NCI-H1105 treated with DMSO at 0.1 percent for 48 hours (cell line): ENCODE data around the gene ZKSCAN4.

ENCODE experiments used
- DNase-seq: peaks from one replicate; lab custom pipeline; 2025; lab: John Stamatoyannopoulos, UW

Gene ZKSCAN4

DNA sequence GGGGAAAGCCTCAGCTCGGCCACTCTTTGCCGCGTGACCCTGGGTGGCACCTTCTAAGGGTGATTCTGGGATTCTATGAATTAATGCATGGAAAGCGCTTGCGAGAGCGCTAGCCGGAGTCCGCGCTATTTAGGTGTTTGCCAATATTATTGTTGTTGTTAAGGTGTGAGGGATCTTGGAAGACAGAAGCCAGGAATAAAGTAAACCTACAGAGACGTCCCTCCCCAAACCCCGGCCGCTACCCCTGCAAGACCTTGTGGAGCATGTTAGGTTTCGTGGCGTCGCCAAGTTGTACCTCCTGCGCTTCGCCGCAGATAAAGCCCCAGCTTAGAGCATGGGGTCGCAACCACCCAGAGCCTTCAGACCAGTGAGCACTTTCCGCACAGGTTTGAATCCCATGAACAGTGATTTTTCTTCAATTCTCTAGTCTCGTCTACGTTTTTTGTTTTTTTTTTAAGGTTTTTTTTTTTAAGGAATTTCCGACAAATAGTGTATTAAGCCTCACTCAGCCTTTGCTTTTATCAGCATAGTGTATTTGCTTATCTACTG is 43.9 kb downstream of the ZKSCAN4 start:
- no peak for DNase-seq

DNA sequence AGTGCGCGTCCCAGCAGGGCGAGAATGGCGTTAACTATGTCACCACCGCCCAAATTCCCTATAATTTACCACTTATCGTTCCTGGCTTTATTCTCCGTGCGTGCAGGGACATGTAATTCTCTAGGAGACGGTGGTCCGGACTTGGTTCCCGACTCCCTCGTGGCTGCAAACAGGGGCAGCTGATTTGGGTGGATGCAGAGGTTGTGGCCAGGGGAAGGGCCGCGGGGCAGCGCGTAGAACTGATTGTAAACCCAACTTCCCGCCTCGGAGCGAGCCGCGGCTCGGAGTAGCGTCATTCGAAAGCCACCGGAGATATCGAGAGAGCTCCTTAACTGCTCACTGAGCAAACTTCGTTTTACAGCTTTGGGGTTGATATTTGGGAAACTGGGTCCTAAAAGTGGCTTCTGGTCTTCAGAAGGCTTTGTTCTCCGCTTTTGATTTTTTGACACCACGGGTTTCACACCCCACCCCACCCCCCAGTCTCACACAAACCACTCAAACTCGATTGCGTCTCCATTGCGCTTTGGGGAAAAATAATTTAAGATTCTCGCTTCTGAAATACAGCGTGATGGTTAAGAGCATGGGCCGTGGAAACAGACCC is 44.5 kb downstream of the ZKSCAN4 start:
- no peak for DNase-seq

DNA sequence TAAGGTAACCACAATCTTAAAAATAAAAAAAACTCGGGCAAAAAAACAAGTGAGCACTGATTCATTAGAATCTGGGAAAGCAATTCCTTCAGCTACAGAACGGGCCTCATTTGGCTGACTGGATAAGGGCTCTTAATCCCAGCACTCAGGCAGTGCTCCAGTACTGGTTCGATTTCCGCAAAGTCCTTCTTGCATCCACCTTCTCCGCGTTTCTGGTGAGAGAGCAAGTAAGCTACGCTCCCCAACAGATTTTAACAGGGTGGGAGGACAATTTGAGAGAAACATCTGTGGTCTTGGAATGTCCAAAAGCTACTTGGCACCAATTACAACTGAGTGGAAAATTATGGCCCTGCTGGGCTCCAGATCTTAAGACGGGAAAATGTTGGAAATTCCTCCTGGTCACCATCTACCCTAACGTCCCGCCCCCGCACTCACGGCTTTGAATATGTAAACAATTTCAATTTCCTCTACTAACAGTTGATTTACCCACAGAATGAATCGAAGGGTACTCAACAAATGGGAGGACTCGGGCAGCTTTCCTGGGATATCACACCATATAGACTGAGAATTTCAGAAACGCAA is 45.0 kb downstream of the ZKSCAN4 start:
- no peak for DNase-seq

DNA sequence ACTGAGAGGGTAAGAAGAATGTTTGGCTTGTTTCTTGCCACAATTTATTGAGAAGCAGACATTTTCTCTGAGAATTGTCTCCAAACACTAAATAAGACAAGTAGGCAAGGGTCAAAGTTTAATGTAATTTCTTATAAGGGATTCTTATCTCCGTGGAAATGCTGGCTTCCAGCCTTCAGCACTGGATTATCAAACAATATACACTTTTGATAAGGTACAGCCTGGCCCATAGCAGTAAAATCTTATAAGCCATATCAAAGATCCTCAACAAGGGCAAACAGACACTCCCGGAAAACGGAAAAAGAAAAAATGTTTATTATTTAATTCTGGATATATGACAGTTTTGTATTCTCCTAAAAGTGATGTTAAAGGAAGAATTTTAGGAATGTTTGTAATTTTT is 45.5 kb downstream of the ZKSCAN4 start:
- no peak for DNase-seq

DNA sequence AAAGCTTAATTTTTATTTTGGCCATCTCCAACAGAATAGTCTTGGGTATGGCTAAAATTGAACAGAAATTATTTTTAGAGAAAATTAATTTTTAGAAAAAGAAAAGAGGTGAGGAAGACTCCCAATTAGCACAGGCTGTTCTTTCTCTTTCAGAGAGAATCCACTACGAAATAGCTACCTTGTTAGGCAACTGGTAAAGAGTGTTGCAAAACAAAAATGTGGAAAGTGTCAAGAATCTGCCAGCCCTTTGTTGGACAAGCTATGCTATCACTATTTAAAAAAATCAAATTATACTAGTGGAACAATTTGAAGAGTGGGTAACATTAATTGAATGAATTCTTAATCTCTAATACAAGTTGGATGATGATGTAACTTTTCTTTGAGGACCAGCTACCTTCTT is 46.2 kb downstream of the ZKSCAN4 start:
- no peak for DNase-seq

DNA sequence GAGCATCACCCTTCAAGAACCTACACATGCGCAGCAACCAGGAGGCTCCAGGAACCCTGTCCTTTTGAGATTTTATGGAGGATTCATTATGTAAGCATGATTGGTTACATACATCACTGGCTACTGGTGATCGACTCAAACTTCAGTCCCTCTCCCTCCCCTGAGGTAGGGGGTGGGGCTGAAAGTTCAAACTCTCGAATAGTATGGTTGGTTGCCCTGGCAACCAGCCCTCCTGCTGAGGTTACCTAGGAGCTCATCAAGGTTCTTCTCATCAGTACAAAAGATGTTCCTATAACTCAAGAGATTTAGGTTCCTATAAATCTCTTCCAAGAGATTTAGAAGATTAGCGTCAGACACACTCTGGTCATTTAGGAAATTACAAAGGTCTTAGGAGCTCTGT is 48.9 kb downstream of the ZKSCAN4 start:
- no peak for DNase-seq

DNA sequence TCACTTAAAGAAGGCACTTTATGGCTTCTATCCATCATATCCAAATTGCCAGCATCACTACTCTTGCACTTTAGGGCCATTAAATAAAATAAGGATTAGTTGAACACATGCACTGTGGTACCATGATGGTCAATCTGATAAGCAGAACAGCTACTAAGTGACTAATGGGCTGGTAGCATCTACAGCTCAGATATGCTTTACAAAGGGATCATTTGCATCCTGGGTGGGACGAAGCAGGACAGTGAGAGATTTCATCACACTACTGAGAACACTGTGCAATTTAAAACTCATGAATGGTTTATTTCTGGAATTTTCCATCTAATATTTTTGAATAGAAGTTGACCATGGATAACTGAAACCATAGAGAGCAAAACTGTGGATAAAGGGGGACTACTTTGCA is 52.0 kb downstream of the ZKSCAN4 start:
- DNase-seq = no peak
